IPS-18c (cell line): ENCODE measurements around the gene OTUB1.
A peak's percentile ranks its signal among the peaks of the same experiment; 100 is the strongest.

Experiments
- H3K4me3 ChIP-seq: 2 replicates; pipeline ENCODE4 v1.7.0; 2013; ENCODE audit warnings: low read depth, mild to moderate bottlenecking, low read length, moderate library complexity; ENCODE audit not compliant: insufficient read depth
- H3K9me3 ChIP-seq: one replicate; pipeline ENCODE4 v1.6.1; 2013; ENCODE audit warnings: mild to moderate bottlenecking, low read length, moderate library complexity; ENCODE audit not compliant: control insufficient read depth, insufficient read depth

Gene OTUB1

DNA sequence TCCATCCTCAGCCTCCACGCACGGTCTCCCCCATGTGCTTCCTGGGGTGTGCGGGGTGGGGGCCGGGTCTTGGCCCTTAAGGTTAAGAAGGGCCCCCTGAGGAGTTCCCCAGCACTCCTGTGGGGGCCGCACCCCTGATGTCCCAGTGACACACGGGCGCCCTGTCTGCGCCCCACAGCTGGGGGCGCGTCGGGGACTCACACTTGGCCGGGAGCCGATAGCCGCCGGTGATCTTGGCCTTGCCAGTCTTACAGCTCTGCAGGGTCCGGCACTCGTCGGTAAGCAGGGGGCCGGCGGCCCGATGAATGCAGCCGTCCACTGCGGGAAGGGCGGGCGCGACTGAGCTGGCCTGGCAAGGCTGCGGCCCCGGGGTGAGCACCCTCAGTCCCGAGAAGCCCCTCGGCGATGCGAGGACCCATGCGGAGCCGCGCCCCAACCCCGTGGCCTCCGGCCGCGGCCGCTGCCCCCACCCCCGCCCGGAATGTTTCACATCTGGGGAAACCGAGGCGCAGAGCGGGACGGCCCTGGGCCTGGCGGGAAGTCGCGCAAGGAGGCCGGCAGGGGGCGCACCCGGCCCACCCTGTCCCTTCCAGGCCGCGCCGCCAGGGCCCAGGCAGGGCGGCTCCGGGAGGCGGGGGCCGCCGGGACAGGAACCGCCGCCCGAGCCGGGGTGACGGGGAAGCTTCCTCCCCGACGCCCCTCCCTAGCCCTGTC, 13.9 kb downstream of the OTUB1 start:
- H3K4me3 ChIP-seq: peak overlapping the region; percentile 53
- peaks cover 3% of the 10 kb centered on the region for H3K9me3 ChIP-seq

DNA sequence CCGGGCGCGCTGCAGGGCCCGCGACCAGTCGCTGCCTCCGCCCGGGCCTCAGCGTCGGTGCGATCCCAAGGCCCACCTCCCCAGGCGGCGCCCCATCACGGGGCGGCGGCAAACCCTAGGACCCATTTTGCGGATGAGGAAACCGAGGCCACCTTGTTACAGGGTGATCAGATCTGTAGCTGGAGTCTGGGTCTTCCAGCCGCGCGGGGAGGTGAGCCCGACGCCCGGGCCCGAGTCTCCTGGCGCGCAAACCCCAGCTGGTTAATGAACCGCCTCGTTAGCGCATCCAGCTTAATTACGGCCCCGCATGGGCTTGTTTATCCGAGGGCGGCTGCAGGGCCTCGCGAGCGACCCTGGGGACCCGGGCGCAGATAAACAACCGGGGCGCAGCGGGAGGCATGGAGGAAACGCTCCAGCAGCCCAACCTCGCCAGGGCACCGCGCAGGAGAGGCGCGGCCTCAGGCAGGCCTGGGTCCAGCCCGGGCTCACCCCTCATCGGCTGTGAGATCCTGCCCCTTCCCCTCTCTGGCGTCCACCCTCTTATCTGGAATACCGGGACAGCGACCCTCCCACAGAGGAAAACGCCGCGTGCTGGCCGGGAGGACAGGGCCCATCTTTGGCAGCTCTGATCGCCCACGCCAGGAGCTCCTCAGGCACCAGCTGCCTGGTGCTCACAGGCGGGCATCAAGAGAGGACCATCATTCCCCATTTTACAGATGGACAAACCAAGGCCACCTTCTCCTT, 14.7 kb downstream of the OTUB1 start:
- Histone ChIP-seq H3K9me3 (peaks cover 3% of the 10 kb centered on the region), H3K4me3 (peak overlapping the region; percentile 53)

DNA sequence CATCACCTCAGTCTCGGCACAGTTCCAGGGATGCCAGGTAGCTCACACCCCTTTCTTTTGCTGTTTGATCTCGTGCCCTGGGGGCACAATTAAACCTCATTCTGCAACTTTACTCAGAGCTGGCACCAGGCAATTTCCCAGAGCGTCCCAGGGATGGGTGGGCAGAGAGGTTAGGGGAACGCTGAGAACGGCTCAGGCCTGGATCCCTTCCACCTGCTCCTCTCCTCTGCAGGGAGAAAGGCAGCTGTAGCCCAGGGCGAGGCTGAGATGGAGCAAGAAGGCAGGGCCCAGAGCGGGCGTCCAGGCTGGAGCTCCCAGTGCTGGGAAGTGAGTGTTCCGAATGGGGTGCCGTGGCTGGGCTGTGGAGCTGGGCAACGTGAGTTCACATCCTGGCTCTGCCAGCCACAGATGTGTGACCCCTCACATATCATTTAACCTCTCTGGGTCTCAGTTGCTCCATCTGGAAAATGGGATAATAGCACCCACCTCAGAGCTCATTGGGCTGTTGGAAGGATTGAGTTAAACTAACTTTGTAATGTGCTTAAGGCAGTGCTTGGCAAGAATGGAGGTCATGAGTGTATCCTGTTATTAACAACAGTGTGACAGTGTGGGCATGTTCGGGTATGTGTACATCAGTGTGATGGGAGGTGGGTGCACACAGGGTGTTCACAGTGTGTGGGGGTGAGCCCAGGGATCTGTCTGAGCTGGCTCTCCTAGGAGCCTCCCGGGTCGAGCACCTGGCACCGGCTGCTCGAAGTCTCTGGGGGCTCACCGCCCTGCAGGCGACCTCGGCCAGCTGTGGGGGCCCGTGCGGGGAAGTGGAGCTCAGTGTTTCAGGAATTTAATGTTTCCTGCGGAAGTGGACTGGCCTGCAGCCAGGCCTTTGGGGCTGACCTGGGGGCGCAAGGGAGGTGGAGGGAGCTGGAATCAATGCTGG, 15.5 kb downstream of the OTUB1 start:
- no peak overlapping the region for H3K4me3 ChIP-seq
- peaks cover 3% of the 10 kb centered on the region for H3K9me3 ChIP-seq

DNA sequence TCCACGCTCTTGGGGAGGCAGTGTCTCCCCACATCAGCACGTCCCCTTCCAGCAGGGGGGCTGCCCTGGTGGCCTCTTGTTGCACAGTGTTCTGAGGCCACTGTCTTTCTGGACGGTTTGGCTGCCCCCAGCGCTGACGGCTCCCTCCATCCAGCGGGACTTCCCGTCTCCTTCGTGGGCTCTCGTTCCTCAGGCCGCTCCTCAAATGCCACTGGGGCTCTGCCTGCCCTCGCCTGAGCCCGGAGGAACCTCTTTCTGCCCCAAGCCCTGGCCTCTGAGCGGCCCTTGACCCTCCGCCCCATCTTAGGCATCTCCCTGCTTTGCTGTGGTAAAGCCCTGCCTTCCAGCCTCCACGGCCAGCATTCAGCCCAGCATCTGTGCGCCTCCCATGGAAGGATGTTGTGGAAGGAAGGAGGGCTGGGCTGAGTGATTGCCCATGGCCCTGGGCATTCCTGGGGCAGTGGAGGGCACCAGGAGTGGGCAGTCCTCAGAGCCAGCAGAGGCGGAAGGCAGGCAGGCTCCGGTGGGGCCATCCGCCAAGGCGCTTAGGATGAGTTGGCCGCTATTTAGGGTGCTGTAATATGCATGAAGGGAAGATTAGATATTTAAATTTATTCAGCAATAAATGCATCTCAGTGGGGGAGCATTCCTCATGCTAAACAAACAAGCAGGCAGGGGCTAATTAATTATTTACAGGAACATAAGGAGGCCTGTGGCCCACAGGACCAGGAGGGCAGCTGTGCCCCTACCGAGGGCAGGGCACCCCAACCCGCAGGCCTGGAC, 17.8 kb downstream of the OTUB1 start:
- H3K4me3 ChIP-seq: no peak overlapping the region

DNA sequence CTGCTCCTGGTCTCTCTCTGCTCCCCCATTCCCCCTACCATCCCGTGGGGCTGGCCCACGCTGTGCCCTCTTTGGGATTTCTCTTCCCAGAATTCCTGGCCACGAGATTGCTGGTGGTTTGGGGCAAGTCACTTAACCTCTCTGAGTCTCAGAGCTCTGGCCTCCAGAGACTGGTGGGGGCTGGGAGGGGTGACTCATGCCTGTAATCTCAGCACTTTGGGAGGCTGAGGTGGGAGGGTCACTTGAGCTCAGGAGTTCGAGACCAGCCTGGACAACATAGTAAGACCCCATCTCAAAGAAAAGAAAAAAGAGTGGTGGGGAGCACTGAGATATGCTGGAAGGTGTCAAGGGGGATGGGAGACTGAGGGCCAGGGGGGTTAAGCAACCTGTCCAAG, 18.3 kb downstream of the OTUB1 start:
- H3K4me3 ChIP-seq: no peak overlapping the region

More for the DNA sequence above, 17.8 kb downstream of the OTUB1 start:
- peaks cover 2% of the 10 kb centered on the region for H3K9me3 ChIP-seq

DNA sequence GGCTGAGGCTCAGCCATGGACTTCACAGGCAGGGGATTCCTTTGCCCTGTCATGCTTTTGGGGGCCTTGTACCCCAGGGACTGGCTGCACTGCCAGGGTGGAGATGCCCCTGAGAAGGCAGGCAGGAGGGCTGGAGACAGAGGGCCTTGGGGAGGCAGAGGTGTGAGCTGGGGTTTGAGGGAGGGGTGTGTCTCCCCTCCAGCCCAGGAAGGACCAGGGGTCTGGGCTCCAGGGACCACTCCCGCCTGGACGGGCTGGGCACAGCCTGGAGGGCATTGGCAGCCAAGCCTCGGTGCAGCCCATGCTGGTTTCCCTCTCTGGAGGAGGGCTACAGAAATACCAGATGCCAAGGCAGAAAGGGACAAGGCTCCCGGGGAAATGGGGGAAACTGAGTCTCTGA, 19.5 kb downstream of the OTUB1 start:
- Histone ChIP-seq H3K4me3 (no peak overlapping the region), H3K9me3 (no peaks in the 10 kb centered on the region)

More for the DNA sequence above, 18.3 kb downstream of the OTUB1 start:
- H3K9me3 ChIP-seq: no peaks in the 10 kb centered on the region

DNA sequence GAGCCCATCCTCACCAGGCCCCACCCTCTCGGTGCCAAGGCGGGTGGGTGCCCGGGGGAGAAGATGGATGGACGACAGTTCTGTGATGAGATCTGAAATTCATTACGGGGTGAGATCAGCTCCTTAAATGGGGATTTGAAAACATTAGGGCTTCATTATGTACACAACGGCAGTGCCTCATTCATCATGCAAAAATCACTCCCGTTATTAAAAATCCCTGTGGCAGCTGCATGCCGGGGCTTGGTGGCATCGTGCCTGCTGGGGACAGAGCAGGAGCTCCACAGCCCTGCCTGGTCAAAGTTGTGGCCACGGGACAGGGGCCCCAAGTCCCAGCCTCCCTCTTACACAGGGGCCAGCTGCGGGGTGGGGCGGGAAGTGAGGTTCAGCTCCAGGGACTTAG, 20.2 kb downstream of the OTUB1 start:
- Histone ChIP-seq H3K4me3 (no peak overlapping the region), H3K9me3 (peaks cover 1% of the 10 kb centered on the region)

DNA sequence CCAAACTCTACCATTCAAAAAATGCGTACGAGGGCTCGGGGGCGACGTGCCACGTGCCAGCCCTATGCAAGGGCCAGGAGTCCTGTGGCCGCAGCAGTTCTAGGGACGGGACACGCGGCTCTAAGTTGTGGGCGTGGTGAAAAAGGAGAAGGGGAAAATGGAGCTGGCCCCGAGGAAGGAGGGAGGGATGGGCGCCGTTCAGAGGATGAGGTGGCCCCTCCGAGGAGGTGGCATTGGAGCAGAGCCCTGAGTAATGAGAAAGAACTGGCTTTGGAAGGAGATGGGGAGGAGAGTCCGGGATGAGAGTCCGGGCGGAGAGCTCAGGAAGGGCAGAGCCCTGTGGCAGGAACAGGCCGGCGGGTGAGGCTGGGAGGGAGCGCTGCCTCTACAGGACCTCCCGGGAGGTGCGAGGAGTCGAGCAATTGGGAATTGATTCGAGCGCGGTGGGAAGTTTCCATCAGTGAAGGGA, 21.0 kb downstream of the OTUB1 start:
- H3K4me3 ChIP-seq: peak overlapping the region; percentile 29

DNA sequence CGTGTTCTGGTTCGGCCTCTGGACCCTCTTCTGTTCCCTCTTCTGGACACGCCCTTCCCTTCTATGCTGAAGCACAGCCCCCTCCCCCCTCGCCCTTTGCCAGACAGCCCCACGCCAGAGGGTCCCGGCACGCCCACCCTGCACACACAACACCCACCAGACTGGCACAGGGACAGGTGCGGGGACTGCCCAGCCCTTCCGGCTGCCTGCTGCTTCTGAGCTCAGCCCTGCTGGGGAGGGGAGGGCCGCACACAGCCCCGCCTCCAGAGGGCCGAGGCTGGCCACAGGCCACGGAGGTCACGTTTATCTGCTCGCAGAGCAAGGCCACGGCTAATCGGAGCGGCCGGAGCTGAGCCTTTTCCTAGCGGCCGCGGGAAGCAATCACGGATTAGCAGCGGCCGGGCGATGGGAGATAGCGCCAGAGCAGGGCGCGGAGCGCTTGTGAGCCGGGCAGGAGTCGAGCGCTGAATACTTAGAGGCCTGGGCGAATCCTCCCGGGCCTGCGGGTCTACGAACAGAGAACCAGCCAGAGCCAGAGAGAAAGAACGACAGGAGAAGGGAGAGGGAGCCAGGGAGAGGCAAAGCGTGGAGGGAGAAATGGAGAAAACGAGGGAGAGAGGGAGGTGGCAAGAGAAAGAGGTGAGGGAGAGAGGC, 21.5 kb downstream of the OTUB1 start:
- peaks cover 2% of the 10 kb centered on the region for H3K9me3 ChIP-seq
- peak overlapping the region; percentile 29 for H3K4me3 ChIP-seq

More for the DNA sequence above, 21.0 kb downstream of the OTUB1 start:
- peaks cover 2% of the 10 kb centered on the region for H3K9me3 ChIP-seq

DNA sequence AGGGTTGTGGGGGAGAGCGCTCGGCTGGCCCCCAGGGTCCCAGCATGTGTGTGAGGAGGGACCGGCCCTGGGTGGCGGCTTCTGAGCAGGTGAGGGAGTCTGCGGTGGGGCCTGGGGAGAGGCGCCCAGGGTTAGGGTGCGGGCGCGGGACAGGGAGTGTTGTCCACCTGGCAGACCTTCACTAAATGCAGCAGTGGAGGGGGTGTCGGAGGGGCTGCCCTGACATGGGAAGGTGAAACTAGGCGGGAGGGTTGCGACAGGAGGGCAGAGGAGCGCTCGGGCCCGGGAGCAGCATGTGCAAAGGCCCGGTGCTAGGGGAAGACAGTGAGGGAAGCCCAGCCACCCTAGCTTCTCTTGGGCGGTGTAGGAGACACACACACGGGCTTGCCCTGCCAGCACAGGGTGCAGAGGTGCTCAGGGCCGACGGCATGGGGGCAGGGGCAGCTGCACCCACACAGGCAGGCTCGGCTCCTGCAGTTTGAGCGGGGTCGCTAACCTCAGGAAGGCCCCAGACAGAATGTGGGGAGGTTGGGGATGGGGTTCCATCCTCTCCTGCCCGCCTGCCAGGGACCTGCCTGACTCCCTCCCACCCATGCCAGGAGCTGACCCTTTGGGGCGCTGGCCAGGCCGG, 22.2 kb downstream of the OTUB1 start:
- Histone ChIP-seq H3K4me3 (peak overlapping the region; percentile 29; the same call in 1 of the 2 replicates), H3K9me3 (peaks cover 2% of the 10 kb centered on the region)

DNA sequence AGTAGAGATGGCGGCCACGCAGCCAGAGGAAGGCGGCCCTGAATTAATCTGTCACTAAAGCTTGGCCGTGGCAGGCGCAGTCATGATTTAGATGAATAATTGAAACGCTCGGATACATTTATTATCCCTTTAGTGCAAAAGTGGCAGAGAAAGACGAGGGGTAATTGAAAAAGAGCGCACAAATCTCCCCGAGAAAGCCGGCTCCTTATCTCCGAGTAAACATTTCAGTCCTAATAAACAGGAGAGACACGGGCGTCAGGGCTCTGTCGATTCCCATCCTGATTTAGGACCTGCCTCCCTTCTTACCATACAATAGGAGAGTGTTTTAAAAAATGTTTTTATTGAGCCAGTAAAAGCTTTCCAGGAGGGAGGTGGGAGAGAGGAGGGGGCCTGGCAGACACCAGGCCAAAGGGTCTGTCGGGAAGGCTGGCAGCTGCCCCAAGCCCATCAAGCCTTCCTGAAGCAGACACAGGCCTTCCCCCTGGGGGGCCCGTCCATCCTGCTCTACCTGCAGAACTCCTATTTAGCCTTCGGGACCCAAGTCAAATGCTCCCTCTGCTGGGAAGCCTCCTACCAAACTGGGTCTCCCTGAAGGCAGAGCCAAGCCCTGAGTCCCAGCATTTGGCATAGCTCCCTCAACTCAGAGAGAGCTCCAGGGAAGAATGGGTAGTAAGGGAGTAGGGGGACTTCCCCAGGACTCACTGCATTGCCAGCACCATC, 22.8 kb downstream of the OTUB1 start:
- Histone ChIP-seq H3K9me3 (peaks cover 2% of the 10 kb centered on the region), H3K4me3 (no peak overlapping the region)

DNA sequence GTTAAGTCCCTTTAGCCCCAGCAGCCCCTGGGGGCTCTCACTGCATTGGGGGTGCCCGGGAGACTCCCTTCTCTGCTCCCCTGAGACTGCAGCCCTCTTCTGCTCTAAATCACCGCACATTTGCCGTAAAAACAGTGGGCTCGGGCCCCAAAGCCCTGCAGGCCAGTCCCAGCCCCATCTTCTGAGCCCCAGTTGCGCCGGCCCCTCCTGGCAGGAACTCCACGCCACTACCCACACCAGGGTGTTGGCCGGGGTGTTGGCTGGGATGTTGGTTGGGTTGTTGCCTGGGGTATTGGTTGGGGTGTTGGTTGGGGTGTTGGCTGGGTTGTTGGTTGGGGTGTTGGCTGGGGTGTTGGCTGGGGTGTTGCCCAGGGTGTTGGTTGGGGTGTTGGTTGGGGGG, 23.5 kb downstream of the OTUB1 start:
- Histone ChIP-seq H3K4me3 (no peak overlapping the region), H3K9me3 (peaks cover 2% of the 10 kb centered on the region)

DNA sequence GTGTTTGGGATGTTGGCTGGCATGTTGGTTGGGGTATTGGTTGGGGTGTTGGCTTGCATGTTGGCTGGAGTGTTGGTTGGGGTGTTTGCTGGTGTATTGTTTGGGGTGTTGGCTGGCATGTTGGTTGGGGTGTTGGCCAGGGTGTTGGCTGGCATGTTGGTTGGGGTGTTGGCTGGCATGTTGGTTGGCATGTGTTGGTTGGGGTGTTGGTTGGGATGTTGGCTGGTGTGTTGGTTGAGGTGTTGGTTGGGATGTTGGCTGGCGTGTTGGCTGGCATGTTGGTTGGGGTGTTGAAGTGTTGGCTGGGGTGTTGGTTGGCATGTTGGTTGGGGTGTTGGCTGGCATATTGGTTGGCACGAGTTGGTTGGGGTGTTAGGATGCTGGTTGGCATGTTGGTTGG, 24.5 kb downstream of the OTUB1 start:
- Histone ChIP-seq H3K9me3 (peaks cover 2% of the 10 kb centered on the region), H3K4me3 (no peak overlapping the region)

DNA sequence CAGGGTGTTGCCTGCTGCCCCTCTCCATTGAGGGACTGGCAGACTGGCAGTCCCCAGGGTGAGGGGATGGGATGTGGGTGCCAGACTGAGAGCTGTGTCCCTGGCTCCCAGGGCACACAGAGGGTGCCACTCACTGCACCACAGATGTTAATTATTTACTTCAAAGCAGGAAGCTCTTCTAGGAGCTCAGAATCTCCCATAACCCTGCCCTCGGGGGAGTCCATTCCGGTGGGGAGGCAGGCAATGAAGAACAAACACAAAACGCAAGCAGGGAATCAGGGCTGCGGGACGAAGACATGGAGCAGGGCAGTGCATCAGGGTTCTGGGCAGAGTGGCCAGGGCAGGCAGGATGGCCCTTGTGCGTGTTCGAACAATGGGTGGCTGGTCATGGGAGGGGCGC, 25.1 kb downstream of the OTUB1 start:
- Histone ChIP-seq H3K4me3 (no peak overlapping the region), H3K9me3 (peaks cover 2% of the 10 kb centered on the region)

DNA sequence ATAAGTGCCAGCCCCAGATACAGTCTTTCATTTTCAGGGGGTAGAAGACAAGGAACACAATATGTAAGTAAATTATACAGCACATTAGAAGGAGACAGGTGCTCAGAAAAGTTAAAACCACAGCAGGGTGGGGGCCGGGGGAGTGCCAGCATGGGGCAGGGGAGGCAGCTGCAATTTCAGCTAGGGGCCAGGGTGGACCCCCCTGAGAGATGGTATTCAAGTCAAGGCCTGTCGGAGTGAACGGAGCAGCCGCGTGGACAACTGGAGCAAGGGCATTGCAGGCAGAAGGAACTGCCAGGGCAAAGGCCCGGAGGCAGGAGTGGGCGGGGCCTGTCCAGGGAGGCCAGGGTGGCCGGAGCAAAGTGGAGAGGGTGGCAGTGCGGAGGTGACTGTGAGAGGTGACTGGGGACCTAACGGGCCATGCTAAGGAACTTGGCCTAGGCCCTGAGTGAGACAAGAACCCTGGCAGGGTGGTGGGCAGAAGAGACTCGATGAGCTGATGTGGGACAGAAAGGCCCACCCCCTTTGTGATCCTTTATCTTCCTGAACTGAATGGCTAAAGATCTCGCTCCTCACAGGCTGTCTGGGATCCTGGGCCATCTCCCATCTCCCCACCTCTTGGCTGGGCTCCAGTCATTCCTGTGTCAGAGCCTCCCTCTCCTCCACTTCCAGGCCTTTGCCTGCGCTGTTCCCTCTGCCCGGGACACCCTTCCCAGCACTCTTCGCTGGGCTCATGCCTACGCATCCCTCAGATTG, 27.1 kb downstream of the OTUB1 start:
- peaks cover 2% of the 10 kb centered on the region for H3K9me3 ChIP-seq
- no peak overlapping the region for H3K4me3 ChIP-seq
